ENCODE data around the gene RGSL1. TPM values are rescaled to one million over a fixed set of nuclear protein-coding genes. Genes with fewer than 3 reads are reported as not detected.
A peak's percentile ranks its signal among the peaks of the same experiment; 100 is the strongest.

RGSL1 gene
- polyA plus RNA-seq, 1 donor from 2014 or later: not detected

- peaks cover under 1 to 17% (median 15%) of the 10 kb centered on the region in 3 donors for H3K4me1 Mint-ChIP-seq
- H3K36me3 Mint-ChIP-seq: no peaks in the 10 kb centered on the region
- no peak overlapping the region for H3K27ac Mint-ChIP-seq
- no peaks in the 10 kb centered on the region for H3K9me3 Mint-ChIP-seq
- H3K27me3 Mint-ChIP-seq: no peaks in the 10 kb centered on the region
- no peak overlapping the region for H3K4me3 Mint-ChIP-seq
Measured at GRCh38 chr1:182600745-182601415, 150.9 kb downstream of the RGSL1 start.

GRCh38 chr1:182601416-182601786 lies 151.5 kb downstream of the RGSL1 start:
- H3K9me3 Mint-ChIP-seq: no peaks in the 10 kb centered on the region
- H3K36me3 Mint-ChIP-seq: no peaks in the 10 kb centered on the region
- H3K4me3 Mint-ChIP-seq: no peak overlapping the region

GRCh38 chr1:182601913-182602312 lies 152.0 kb downstream of the RGSL1 start:
- Mint-ChIP-seq H3K4me3 (no peak overlapping the region), H3K27me3 (no peaks in the 10 kb centered on the region), H3K27ac (no peak overlapping the region), H3K4me1 (peaks cover 0 to 19% (median 15%) of the 10 kb centered on the region in 3 donors), H3K9me3 (no peaks in the 10 kb centered on the region), H3K36me3 (no peaks in the 10 kb centered on the region)

More at GRCh38 chr1:182601416-182601786, 151.5 kb downstream of the RGSL1 start:
- no peaks in the 10 kb centered on the region for H3K27me3 Mint-ChIP-seq
- no peak overlapping the region for H3K27ac Mint-ChIP-seq
- H3K4me1 Mint-ChIP-seq: peaks cover 0 to 17% (median 15%) of the 10 kb centered on the region in 3 donors

- peak overlapping the region in 2 of 4 donors; percentile 83 to 92 for H3K4me3 Mint-ChIP-seq
- H3K27ac Mint-ChIP-seq: peak overlapping the region in 1 of 3 donors; percentile 52
- no peaks in the 10 kb centered on the region for H3K36me3 Mint-ChIP-seq
- no peaks in the 10 kb centered on the region for H3K9me3 Mint-ChIP-seq
- H3K27me3 Mint-ChIP-seq: no peaks in the 10 kb centered on the region
- H3K4me1 Mint-ChIP-seq: peaks cover 0 to 21% (median 15%) of the 10 kb centered on the region in 3 donors
Measured at GRCh38 chr1:182602935-182603645, 153.1 kb downstream of the RGSL1 start.

- Mint-ChIP-seq H3K36me3 (no peaks in the 10 kb centered on the region), H3K27me3 (no peaks in the 10 kb centered on the region), H3K9me3 (no peaks in the 10 kb centered on the region), H3K27ac (peak overlapping the region in 1 of 3 donors; percentile 72), H3K4me1 (peaks cover 0 to 21% (median 17%) of the 10 kb centered on the region in 3 donors), H3K4me3 (peak overlapping the region in 2 of 4 donors; percentile 83 to 92)
Measured at GRCh38 chr1:182603646-182604174, 153.8 kb downstream of the RGSL1 start.

GRCh38 chr1:182604175-182605164 lies 154.5 kb downstream of the RGSL1 start, which contains the start of gene RGS16:
Gene RGS16, minus strand, starts transcription at chr1:182604389. Its CDS starts 130 bp downstream, at chr1:182604259.
- Mint-ChIP-seq H3K4me3 (peak within 1 kb of the TSS in 2 of 4 donors; percentile 83 to 92), H3K9me3 (no peaks in the 10 kb centered on the region), H3K27me3 (peaks cover 1% of the 10 kb centered on the region), H3K27ac (peak within 1 kb of the TSS in 2 of 3 donors; percentile 72 to 92), H3K36me3 (no peaks in the 10 kb centered on the region), H3K4me1 (peaks cover 0 to 21% (median 17%) of the 10 kb centered on the region in 3 donors)

- H3K4me3 Mint-ChIP-seq: no peak overlapping the region
- H3K27ac Mint-ChIP-seq: no peak overlapping the region
- H3K27me3 Mint-ChIP-seq: peaks cover 8% of the 10 kb centered on the region
Measured at GRCh38 chr1:182607566-182607965, 157.6 kb downstream of the RGSL1 start.

GRCh38 chr1:182608236-182608635 lies 158.3 kb downstream of the RGSL1 start:
- peaks cover 0 to 18% (median 15%) of the 10 kb centered on the region in 3 donors for H3K4me1 Mint-ChIP-seq
- H3K27me3 Mint-ChIP-seq: peaks cover 13% of the 10 kb centered on the region
- peaks cover 2% of the 10 kb centered on the region for H3K36me3 Mint-ChIP-seq
- H3K4me3 Mint-ChIP-seq: no peak overlapping the region
- H3K27ac Mint-ChIP-seq: no peak overlapping the region
- H3K9me3 Mint-ChIP-seq: no peaks in the 10 kb centered on the region

More at GRCh38 chr1:182607566-182607965, 157.6 kb downstream of the RGSL1 start:
- Mint-ChIP-seq H3K4me1 (peaks cover 0 to 21% (median 17%) of the 10 kb centered on the region in 3 donors), H3K9me3 (no peaks in the 10 kb centered on the region), H3K36me3 (no peaks in the 10 kb centered on the region)

- H3K4me3 Mint-ChIP-seq: no peak overlapping the region
Measured at GRCh38 chr1:182608845-182609610, 159.1 kb downstream of the RGSL1 start.

More at GRCh38 chr1:182608845-182609610, 159.1 kb downstream of the RGSL1 start:
- no peak overlapping the region for H3K27ac Mint-ChIP-seq
- no peaks in the 10 kb centered on the region for H3K9me3 Mint-ChIP-seq
- H3K4me1 Mint-ChIP-seq: peaks cover 0 to 13% (median 13%) of the 10 kb centered on the region in 3 donors
- H3K36me3 Mint-ChIP-seq: peaks cover 2% of the 10 kb centered on the region
- H3K27me3 Mint-ChIP-seq: peaks cover 21% of the 10 kb centered on the region

Other genes starting within 250 kb of the RGSL1 start
- 26.2 TPM for gene GLUL, start 58.4 kb upstream of the RGSL1 start, polyA plus RNA-seq
- 0.08 TPM for gene TEDDM1, start 49.5 kb upstream of the RGSL1 start, polyA plus RNA-seq
- gene RNASEL, start 139.1 kb downstream of the RGSL1 start, polyA plus RNA-seq: 8.9 TPM
- 1.9 TPM for gene RGS16, start 154.2 kb downstream of the RGSL1 start, polyA plus RNA-seq
- not detected for gene RGS8, start 234.4 kb downstream of the RGSL1 start, polyA plus RNA-seq

Data from IgD-negative memory B cell (primary cell).